Kidney epithelial cell (primary cell): ENCODE data around the gene IER3. TPM values are rescaled to one million over a fixed set of nuclear protein-coding genes. Genes with fewer than 3 reads are reported as not detected.

Experiments used
- DNase-seq: peaks from one replicate; pipeline ENCODE4 v3.0.0-alpha.2; 2010; ENCODE audit warnings: low read depth
- H3K27me3 ChIP-seq: 2 replicates; pipeline ENCODE4 v1.6.0; 2011; ENCODE audit warnings: low read length; ENCODE audit not compliant: control insufficient read depth, insufficient read depth
- H3K36me3 ChIP-seq: 2 replicates; pipeline ENCODE4 v1.5.1; 2011; ENCODE audit warnings: low read length; ENCODE audit not compliant: control insufficient read depth, insufficient read depth
- H3K4me3 ChIP-seq: 2 replicates; pipeline ENCODE4 v1.5.1; 2011; ENCODE audit warnings: low read depth, mild to moderate bottlenecking, control low read depth, low read length
- total RNA-seq: library from RNA; depleted of rRNA; stranded (reverse); fragments of >200 nt; gene quantifications from 2 replicates; pipeline ENCODE4 v1.2.3, GENCODE V29; 2015
- TF ChIP-seq, protein P1 (sequence below): IDR thresholded peaks from 2 replicates; pipeline ENCODE4 v1.5.1; 2011; ENCODE audit warnings: mild to moderate bottlenecking, moderate library complexity, low read length, control low read depth, inconsistent platforms; ENCODE audit not compliant: insufficient read depth, poor library complexity, severe bottlenecking

The IER3 gene
- total RNA-seq, 1 donor from 2014 or later = 229 TPM

DNA sequence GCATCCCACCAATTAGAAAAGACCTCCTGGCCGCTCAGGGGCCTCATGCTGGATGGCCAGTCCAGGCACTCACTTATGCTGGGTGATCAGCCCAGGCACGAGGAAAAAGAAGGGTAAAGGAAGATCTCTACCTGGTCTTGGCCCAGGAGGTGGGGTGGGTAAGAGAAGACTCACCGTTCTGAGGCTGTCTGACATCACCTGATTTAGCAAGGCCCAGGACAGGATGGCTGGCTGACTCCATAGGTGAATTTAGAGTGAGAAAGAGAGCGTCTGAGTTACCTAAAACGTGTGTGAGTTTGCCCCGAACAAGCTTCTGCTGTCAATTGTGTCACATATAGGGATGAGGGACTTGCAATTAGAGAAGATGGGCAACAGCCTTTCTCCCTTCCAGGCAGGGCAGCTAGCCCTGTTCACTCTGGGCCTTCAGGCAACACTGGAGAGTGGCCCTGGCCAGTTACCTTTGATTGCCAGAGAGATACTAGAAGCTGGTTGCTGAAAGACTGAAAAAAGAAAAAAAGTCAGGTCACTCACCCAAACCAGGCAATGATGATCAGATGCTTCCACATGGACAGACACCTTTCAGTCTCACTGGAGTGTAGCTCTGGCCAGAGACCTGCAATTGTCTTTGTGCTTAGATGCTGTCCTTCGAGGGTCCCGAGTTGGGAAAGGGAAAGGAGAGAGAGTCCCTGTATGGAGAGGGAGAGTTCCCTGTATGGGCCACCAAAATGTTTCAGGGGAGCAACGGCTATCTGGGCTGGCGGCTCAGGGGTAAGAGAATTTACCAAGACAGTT is 35.7 kb upstream of the IER3 start:
- Histone ChIP-seq H3K36me3 (no peaks in the 10 kb centered on the region), H3K4me3 (no peak overlapping the region), H3K27me3 (no peaks in the 10 kb centered on the region)
- TF ChIP-seq, protein P1, sequence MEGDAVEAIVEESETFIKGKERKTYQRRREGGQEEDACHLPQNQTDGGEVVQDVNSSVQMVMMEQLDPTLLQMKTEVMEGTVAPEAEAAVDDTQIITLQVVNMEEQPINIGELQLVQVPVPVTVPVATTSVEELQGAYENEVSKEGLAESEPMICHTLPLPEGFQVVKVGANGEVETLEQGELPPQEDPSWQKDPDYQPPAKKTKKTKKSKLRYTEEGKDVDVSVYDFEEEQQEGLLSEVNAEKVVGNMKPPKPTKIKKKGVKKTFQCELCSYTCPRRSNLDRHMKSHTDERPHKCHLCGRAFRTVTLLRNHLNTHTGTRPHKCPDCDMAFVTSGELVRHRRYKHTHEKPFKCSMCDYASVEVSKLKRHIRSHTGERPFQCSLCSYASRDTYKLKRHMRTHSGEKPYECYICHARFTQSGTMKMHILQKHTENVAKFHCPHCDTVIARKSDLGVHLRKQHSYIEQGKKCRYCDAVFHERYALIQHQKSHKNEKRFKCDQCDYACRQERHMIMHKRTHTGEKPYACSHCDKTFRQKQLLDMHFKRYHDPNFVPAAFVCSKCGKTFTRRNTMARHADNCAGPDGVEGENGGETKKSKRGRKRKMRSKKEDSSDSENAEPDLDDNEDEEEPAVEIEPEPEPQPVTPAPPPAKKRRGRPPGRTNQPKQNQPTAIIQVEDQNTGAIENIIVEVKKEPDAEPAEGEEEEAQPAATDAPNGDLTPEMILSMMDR = no peak
- no peak for DNase-seq

DNA sequence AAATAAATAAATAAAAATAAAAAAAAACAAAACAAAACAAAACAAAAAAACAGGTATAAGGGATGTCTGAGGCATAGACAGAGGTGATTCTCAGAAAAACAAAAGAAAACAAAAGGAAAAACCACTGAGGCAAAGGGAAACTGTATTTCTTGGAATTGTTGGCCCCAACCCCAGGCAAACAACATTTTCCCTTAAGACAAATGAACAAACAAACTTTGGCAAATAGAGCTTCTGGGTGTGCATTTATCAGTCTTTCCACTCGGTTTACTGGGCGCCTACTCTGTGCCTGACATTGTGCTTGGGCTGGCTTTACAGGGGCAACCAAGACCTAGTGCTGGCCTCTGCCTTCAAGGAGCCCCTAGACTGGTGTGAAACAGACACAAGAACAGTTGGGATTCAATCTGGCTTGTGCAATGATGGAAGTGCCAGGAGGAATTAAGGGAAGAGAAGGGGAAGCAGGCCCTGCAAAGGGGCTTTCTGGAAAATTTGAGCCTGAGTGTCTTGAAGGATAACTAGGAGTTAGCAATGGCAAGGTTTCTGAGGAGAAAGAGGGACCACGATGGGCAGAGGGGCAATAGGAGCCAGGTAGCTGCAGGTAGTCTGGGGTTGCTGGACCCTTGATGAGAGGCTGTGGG is 33.8 kb upstream of the IER3 start:
- H3K36me3 ChIP-seq = no peaks in the 10 kb centered on the region
- H3K27me3 ChIP-seq = no peaks in the 10 kb centered on the region
- TF ChIP-seq, protein P1 = no peak
- H3K4me3 ChIP-seq = no peak overlapping the region
- no peak for DNase-seq

DNA sequence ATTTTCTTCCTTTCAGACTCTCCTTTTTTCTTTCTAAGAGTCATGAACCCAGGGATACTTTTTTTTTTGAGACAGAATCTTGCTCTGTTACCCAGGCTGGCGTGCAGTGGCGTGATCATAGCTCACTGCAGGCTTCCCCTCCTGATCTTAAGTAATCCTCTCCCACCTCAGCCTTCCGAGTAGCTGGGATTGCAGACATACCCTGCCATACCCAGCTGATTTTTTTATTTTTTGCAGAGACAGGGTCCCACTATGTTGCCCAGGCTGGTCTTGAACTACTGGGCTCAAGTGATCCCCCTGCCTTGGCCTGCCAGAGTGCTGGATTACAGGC is 32.8 kb upstream of the IER3 start:
- H3K4me3 ChIP-seq = no peak overlapping the region
- no peak for DNase-seq
- no peaks in the 10 kb centered on the region for H3K27me3 ChIP-seq
- no peaks in the 10 kb centered on the region for H3K36me3 ChIP-seq
- TF ChIP-seq, protein P1 = no peak

DNA sequence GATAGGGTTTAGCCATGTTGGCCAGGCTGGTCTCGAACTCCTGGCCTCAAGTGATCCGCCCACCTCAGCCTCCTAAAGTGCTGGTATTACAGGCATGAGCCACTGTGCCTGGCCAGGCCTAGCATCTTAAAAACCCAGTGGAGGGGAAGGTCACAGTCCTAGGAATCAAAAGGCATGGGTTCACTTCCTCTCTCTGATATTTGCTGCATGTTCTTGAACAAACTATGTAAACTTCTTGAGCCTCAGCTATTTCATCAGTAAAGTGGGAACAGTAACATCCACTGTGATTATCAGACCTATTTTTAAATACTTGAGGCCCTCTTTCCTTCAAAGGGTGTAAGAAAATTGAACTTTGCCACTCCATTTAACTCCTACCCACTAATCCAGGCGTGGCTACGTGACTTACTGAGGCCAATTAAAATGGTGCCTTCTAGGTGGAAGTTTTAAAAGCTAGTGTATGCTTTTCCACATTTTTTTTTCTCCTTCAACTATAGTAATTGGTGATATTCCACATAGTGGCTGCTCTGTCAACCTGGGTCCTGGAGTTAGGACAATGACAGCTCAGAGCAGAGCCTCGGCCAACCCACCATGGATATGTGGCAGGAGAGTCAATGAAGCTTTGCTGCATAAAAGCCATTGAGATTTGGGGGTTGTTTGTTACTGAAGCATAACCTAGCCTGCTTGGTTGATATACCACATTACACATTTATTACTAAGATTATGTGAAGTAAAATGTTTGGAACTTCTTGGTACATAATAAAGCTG is 32.2 kb upstream of the IER3 start:
- Histone ChIP-seq H3K4me3 (no peak overlapping the region), H3K36me3 (no peaks in the 10 kb centered on the region), H3K27me3 (no peaks in the 10 kb centered on the region)
- TF ChIP-seq, protein P1 = no peak
- no peak for DNase-seq

DNA sequence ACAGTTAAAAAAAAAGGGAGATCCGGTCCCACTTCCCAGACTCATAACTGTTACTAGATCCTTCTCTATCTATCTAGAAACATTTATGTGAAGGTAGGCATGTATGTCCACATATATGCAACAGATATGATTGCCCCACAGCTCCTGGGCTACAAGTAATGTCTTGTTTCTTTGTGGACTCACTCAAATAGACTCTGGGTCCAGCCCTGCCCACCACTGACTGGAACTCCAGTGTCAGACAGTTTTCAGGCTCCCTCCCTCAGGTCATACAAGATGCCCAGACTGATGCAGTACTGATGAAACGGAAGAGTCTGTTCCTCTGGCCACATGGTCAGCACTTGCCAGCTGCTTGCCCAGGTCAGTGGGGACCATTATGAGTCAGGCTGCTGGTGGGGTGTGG is 30.8 kb upstream of the IER3 start:
- TF ChIP-seq, protein P1 = no peak
- Histone ChIP-seq H3K27me3 (no peaks in the 10 kb centered on the region), H3K36me3 (no peaks in the 10 kb centered on the region), H3K4me3 (no peak overlapping the region)
- DNase-seq = no peak
